AG10803 (cell line): Measurements from ENCODE around the gene TMEM214.

Experiments used
- DNase-seq: peaks from one replicate; pipeline ENCODE4 v3.0.0; 2010; ENCODE audit warnings: low read depth
- H3K4me3 ChIP-seq: 2 replicates; pipeline ENCODE4 v1.5.1; 2011; ENCODE audit warnings: mild to moderate bottlenecking, low read length, control low read depth
- CTCF ChIP-seq: conservative IDR thresholded peaks from 2 replicates; pipeline ENCODE4 v1.5.1; 2011; ENCODE audit warnings: mild to moderate bottlenecking, low read length, control low read depth, inconsistent platforms

The TMEM214 gene

GRCh38 chr2:27054721-27055120, 22.0 kb downstream of the TMEM214 start:
- no peak overlapping the region for H3K4me3 ChIP-seq

GRCh38 chr2:27057184-27057583, 24.4 kb downstream of the TMEM214 start:
- TF ChIP-seq CTCF = no peak

More at GRCh38 chr2:27054721-27055120, 22.0 kb downstream of the TMEM214 start:
- TF ChIP-seq CTCF = no peak
- no peak for DNase-seq

GRCh38 chr2:27058210-27058609, 25.4 kb downstream of the TMEM214 start:
- no peak for TF ChIP-seq CTCF
- H3K4me3 ChIP-seq = no peak overlapping the region
- no peak for DNase-seq

More at GRCh38 chr2:27057184-27057583, 24.4 kb downstream of the TMEM214 start:
- DNase-seq = no peak
- no peak overlapping the region for H3K4me3 ChIP-seq

DNA sequence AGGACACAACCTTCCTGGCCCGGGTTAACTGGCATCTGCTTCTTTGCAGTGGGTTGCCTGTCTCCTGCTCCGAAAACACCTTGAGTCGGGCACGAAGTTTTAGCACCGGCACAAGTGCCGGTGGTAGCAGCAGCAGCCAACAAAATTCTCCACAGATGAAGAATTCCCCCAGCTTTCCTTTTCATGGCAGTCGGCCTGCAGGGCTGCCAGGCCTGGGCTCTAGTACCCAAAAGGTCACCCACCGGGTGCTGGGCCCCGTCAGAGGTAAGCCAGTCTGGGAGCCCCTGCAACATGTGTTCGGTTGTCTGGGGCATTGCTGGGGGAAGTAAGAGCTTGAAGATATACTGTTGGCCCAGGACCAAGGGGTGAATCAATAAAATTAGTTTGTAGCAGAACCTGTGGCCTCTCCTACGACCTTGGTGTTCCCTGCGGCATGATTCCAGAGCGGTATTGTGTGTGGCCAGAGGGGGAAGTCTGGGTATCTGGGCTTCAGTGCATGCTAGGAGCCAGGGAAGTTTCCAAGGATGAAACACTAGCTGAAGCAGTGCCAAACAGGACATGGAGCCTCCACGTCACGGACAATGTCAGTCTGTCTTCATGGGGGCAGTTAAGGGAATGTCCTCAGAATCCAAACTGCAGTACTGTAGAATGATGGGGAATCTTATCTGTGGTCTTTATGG, 26.5 kb downstream of the TMEM214 start:
- no peak overlapping the region for H3K4me3 ChIP-seq
- TF ChIP-seq CTCF = no peak
- DNase-seq = no peak

- DNase-seq = no peak
- no peak overlapping the region for H3K4me3 ChIP-seq
- TF ChIP-seq CTCF = no peak
These were observed 27.6 kb downstream of the TMEM214 start for GRCh38 chr2:27060323-27060722.

- no peak for DNase-seq
- no peak for TF ChIP-seq CTCF
- no peak overlapping the region for H3K4me3 ChIP-seq
These were observed 32.4 kb downstream of the TMEM214 start for GRCh38 chr2:27065128-27065527.

GRCh38 chr2:27067385-27067784, 34.6 kb downstream of the TMEM214 start:
- no peak for DNase-seq
- TF ChIP-seq CTCF = no peak
- H3K4me3 ChIP-seq = no peak overlapping the region
